DMS53 (cell line): ENCODE results near the gene CNPY4.
A peak's percentile ranks its signal among the peaks of the same experiment; 100 is the strongest.

Experiments
- DNase-seq: peaks from one replicate; lab custom pipeline; 2025; lab: John Stamatoyannopoulos, UW

CNPY4 gene

DNA sequence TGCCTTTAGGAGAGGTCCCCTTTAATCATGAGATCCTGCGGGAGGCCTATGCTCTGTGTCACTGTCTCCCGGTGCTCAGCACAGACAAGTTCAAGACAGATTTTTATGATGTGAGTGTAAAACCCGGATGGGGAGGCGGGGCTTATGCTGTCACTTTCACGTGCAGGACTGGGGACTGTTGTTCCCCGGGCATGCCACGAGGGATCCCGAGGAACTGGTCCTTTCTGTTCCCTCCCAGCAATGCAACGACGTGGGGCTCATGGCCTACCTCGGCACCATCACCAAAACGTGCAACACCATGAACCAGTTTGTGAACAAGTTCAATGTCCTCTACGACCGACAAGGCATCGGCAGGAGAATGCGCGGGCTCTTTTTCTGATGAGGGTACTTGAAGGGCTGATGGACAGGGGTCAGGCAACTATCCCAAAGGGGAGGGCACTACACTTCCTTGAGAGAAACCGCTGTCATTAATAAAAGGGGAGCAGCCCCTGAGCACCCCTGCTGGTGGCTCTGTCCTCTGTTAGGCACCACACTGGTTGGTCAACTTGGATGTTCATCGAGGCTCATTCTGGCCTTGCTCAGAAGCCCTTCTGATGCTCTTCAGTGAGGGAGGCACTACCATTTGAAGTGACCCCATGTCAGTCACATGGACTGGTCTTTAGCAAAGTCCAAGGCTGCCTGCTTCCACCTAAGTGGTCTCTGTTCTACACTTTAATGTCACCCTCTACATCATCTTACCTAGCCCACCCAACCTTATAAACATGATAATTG lies 27.8 kb upstream of the CNPY4 start:
- DNase-seq: peak; percentile 76

- peak; percentile 55 for DNase-seq
Observed at GRCh38 chr7:100093054-100093453, 26.4 kb upstream of the CNPY4 start.

DNA sequence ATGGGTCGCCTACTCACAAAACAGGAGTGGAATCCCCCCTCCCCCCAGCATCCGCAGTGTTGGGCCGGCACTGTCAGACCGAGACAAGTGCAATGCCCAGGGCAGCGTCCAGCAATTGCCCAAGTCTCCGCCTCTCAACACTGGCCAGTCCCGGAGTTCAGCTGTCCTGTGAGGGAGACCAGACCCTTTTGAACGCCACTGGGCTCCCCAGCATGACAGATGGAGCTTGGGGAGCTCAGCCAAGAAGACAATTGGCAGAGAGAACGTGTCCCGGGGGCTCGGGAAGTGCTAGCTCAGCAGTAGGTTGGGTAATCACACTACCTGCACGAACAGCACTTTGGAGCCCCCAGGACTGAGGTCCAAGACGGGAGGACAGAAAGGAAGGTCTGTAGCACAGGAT lies 25.9 kb upstream of the CNPY4 start:
- no peak for DNase-seq

- peak; percentile 52 for DNase-seq
Observed at GRCh38 chr7:100093925-100094486, 25.4 kb upstream of the CNPY4 start.

DNA sequence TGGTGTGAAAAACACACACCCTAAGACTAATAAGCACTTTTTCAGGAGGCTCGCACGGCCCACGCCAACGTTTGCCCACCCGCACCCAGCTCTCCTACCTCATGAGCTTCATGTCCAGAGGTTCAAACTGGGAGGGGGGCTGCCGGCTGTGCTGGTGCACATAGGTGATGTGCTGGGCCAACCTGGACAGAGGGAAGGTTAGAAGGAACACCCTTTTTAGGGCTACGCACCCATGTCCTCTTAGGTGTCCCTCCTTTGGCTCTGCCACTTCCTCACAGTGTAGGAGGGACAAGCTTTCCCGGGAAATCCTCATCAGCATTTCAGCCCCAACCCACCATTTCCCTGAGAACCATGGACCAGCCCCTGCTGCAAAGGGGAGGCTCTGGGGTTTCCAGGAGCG lies 24.1 kb upstream of the CNPY4 start:
- DNase-seq: no peak

DNA sequence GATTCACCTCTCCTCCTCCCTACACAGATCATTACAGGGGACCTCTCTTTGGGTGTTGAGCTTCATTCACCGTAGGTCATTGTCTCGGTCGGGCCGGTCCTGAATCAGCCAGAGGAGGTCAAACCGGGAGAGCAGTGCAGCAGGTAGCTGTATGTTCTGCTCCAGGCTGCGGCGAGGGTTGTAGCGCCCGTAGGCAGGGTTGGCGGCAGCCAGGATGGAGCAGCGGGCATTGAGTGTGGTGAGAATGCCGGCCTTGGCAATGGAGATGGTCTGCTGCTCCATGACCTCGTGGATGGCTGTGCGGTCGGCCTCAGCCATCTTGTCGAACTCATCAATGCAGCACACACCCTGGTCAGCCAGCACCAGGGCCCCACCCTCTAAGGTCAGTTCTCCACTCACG lies 23.7 kb upstream of the CNPY4 start:
- no peak for DNase-seq

- DNase-seq: no peak
Observed at GRCh38 chr7:100098913-100099312, 20.5 kb upstream of the CNPY4 start.

GRCh38 chr7:100099452-100099851 lies 20.0 kb upstream of the CNPY4 start:
- peak; percentile 43 for DNase-seq

GRCh38 chr7:100100420-100101015 lies 18.9 kb upstream of the CNPY4 start:
- peak; percentile 100 for DNase-seq

GRCh38 chr7:100101016-100101862 lies 18.2 kb upstream of the CNPY4 start, which contains the start of the genes AP4M1 and MCM7:
TSS of gene AP4M1 (plus strand) at chr7:100101643. CDS start at chr7:100101715, 72 bp downstream.
TSS of gene MCM7 (minus strand) at chr7:100101397. CDS start at chr7:100101294, 103 bp downstream.
- peak; percentile 100 for DNase-seq

DNA sequence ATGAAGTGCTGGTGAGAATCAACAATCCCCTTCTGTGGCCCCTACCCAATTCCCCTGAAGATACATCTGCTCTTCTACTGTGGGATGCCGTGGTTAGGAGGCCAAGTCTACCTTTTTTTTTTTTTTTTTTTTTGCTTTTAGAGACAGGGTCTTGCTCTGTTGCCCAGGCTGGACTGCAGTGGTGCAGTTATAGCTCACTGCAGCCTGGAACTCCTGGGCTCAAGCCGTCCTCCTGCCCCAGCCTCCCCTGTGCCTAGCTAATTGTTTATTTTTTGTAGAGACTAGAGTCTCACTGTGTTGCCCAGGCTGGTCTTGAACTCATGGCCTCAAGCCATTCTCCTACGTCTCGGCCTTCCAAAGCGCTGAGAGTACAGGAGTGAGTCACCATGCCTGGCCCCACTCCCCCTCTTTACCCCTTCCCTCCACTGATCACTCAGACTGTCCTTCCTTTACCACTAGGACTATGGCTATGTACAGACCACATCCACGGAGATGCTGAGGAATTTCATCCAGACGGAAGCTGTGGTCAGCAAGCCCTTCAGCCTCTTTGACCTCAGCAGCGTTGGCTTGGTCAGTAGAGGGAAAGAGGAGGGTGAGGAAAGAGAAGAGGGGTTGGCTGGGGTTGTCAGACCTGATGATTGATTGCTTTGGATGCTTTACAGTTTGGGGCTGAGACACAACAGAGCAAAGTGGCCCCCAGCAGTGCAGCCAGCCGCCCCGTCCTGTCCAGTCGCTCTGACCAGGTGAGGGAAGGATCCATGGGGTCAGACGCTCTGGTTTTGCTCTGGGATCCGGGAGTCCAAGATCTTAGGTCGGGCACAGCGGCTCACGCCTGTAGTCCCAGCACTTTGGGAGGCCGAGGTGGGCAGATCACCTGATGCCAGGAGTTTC lies 16.2 kb upstream of the CNPY4 start:
- DNase-seq: no peak

- DNase-seq: no peak
Observed at GRCh38 chr7:100105534-100105933, 13.9 kb upstream of the CNPY4 start.

- no peak for DNase-seq
Observed at GRCh38 chr7:100106633-100107032, 12.8 kb upstream of the CNPY4 start.

GRCh38 chr7:100107125-100107737 lies 12.2 kb upstream of the CNPY4 start:
- DNase-seq: no peak

GRCh38 chr7:100107890-100108289 lies 11.5 kb upstream of the CNPY4 start:
- no peak for DNase-seq

DNA sequence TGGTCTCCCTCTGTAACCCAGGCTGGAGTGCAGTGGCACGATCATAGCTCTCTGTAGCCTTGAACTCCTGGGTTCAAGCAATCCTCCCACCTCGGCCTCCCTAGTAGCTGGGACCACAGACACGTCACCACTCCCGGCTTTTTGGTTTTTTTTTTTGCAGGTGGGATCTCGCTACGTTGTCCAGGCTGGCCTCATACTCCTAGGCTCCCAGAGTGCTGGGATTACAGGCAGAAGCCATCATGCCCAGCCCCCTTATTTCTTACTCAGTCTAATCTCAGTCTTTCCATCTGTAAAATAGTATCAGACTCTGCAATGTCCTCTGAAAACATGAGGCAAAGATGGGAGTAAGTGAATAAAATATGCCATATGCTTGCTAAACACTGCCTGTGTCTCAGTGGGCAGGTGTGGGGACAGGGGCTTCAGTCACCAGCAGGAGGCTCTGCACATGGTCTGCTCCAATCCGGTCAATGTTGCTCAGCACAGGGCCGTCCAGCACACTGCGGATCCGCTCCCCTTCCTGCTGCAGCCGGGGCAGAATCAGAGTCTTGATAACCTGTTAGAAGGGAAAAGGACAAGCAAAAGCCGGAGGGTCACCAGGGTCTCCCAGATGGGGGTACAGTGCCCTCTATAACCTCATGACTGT lies 9.8 kb upstream of the CNPY4 start:
- DNase-seq: no peak

GRCh38 chr7:100111156-100111555 lies 8.3 kb upstream of the CNPY4 start:
- DNase-seq: no peak

- no peak for DNase-seq
Observed at GRCh38 chr7:100111914-100112313, 7.5 kb upstream of the CNPY4 start.

GRCh38 chr7:100115026-100115425 lies 4.4 kb upstream of the CNPY4 start:
- no peak for DNase-seq

GRCh38 chr7:100118388-100119071 lies 904 bp upstream of the CNPY4 start:
- no peak for DNase-seq
